HL-60 (cell line): Measurements from ENCODE around the gene KCNMA1.

Experiments used
- CTCF ChIP-seq: IDR thresholded peaks from one replicate; pipeline ENCODE4 v1.5.1; 2011; ENCODE audit warnings: low read length, control low read depth, inconsistent platforms; ENCODE audit not compliant: insufficient read depth
- GABPA ChIP-seq: IDR thresholded peaks from 2 replicates; pipeline ENCODE4 v1.6.1; 2012; ENCODE audit warnings: low read depth
- POLR2AphosphoS5 ChIP-seq: IDR thresholded peaks from 2 replicates; pipeline ENCODE4 v1.6.1; 2012; ENCODE audit warnings: low read depth

GRCh38 chr10:76961841-76962240 lies 675.8 kb downstream of the KCNMA1 start:
- TF ChIP-seq CTCF (no peak), GABPA (no peak), POLR2AphosphoS5 (no peak)
